Neuron (in vitro differentiated cells): ENCODE measurements around the gene KAT7.
"Not testable (repeated sequence)": the region's sequence is repeated elsewhere in the genome, so short reads cannot be mapped to it uniquely, and the experiment has no call there.

Source experiments
- H2AFZ ChIP-seq: one replicate; pipeline ENCODE4 v1.6.1; 2013; ENCODE audit warnings: low read depth, mild to moderate bottlenecking, inconsistent platforms, low read length, moderate library complexity
- H3K27me3 ChIP-seq: one replicate; pipeline ENCODE4 v1.6.1; 2013; ENCODE audit warnings: low read length; ENCODE audit not compliant: insufficient read depth
- H3K36me3 ChIP-seq: one replicate; pipeline ENCODE4 v1.6.1; 2013; ENCODE audit warnings: low read length; ENCODE audit not compliant: insufficient read depth
- H3K4me1 ChIP-seq: one replicate; pipeline ENCODE4 v1.6.1; 2013; ENCODE audit warnings: low read length; ENCODE audit not compliant: insufficient read depth
- H3K4me3 ChIP-seq: 2 replicates; pipeline ENCODE4 v1.5.1; 2013; ENCODE audit warnings: mild to moderate bottlenecking, low read length, moderate library complexity
- H3K9me3 ChIP-seq: one replicate; pipeline ENCODE4 v1.6.1; 2013; ENCODE audit warnings: low read length

The KAT7 gene

DNA sequence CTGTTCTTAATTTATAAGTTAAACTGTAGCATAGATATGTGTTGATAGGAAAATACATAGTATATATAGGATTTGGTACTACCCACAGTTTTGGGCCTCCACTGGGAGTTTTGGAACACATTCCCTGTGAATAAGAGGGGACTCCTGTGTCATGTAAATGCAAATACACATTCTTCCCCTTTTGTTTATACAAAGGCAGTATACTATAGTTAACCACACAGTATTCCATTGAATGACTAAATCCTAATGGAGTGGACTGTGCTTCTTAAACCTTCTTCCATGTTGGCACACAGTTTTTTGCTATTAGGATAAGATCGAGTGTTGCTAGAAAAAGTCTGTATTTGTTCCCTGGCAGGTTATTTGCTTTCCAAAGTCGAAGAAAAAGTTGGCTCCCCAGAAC lies 37.2 kb downstream of the KAT7 start:
- Histone ChIP-seq H3K9me3 (no peaks in the 10 kb centered on the region), H3K4me1 (no peaks in the 10 kb centered on the region), H2AFZ (no peak overlapping the region), H3K4me3 (no peak overlapping the region), H3K36me3 (peaks cover 92% of the 10 kb centered on the region), H3K27me3 (no peaks in the 10 kb centered on the region)

DNA sequence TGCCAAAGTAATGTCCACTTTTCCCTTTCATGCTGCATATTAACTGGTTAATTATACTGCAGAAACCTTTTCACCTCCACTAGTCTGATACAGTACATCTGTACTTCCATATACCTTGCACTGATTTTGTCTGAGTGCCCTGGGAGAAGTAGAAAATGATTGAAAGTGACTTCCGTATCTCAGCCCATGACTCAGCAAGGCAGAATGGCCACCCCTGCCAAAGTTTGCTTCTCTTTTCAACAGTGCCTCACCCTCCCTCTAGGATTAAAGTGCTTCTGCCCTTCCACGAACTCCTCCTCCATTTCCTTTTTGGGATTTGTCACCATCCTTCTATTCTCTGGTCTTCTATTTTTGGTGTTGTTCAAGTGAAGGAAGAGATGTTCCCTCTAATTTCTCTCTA lies 39.8 kb downstream of the KAT7 start:
- H2AFZ ChIP-seq, H3K9me3 ChIP-seq, H3K27me3 ChIP-seq, H3K4me1 ChIP-seq, H3K4me3 ChIP-seq: not testable (repeated sequence)
- peaks cover 74% of the 10 kb centered on the region for H3K36me3 ChIP-seq

DNA sequence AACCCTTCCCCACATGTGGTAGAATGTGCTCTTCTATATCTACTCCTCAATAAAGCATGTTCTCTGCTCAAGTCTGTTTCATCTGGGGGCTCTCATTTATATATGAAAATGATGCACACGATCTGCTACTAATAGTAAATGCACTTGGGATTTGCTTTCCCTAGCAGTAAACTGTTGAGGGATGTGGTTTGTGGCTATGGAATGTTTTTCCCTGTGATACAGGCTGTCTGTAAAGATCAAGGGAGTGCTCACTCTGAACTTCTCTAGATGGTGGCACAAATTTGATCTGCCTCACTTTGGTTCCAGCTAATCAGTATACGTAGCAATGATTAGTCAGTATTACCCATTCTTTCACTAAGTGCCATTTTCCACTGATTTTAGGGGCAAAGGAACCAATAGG lies 40.5 kb downstream of the KAT7 start:
- Histone ChIP-seq H3K4me1 (no peaks in the 10 kb centered on the region), H3K9me3 (no peaks in the 10 kb centered on the region), H2AFZ (no peak overlapping the region), H3K36me3 (peaks cover 74% of the 10 kb centered on the region), H3K4me3 (no peak overlapping the region), H3K27me3 (no peaks in the 10 kb centered on the region)

DNA sequence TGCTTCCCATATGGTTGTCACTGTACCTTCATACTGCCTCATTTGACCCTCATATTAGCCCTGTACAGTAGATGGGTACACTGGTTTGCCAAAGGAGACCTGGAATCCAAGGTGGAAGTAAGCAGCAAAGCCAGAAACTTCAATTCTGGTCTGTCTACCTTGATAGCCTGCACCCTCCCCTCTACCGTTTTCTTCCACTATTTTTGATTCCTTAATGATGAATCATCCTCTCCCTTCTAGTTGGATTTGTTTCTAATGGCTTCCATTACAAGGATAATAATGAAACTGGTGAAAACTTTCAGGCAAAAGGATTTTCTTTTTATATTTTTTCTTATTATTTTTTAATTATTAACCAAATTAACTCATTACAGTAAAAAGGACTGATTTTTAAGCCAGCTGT lies 42.1 kb downstream of the KAT7 start:
- no peaks in the 10 kb centered on the region for H3K4me1 ChIP-seq
- no peak overlapping the region for H3K4me3 ChIP-seq
- H3K36me3 ChIP-seq, result peaks cover 67% of the 10 kb centered on the region
- H2AFZ ChIP-seq, result no peak overlapping the region
- H3K27me3 ChIP-seq, result no peaks in the 10 kb centered on the region
- no peaks in the 10 kb centered on the region for H3K9me3 ChIP-seq

DNA sequence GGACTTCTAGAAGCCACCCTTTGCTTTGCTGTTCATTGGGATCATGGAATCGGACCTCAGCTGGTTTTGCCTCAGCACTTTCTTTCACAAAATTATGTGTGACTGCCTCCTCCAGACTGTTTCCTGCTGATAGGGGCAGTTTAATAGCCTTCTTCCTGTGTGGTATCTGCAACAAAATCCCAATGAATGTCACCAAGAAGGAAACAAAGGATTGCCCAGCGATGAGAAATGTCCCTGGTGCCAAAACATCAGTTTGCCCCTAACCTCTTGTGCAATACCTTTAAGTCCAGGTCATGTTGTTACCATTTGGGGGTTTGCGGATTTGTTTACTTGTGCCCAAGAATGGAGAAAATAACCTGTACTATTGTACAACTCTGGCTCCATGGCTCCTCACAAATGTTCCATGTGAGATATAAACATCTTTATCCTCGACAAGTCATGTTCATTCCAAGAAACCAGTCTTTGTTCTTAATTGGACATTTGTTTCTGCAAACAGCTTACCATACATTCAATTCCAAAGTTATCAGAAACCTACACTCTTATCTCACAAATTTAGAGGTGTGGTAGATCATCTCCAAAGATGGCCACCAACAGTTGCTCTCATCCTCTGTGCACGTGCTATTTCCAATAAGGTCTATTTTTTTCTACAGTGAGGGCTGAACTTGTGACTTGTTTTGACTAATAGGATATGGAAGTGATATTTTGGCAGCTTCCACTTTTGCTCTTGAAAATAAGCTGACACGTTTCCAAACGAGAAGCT lies 44.5 kb downstream of the KAT7 start:
- H3K4me3 ChIP-seq, result no peak overlapping the region
- H3K27me3 ChIP-seq, result no peaks in the 10 kb centered on the region
- H3K36me3 ChIP-seq, result peaks cover 43% of the 10 kb centered on the region
- no peaks in the 10 kb centered on the region for H3K9me3 ChIP-seq
- H2AFZ ChIP-seq, result no peak overlapping the region
- H3K4me1 ChIP-seq, result peaks cover 2% of the 10 kb centered on the region

DNA sequence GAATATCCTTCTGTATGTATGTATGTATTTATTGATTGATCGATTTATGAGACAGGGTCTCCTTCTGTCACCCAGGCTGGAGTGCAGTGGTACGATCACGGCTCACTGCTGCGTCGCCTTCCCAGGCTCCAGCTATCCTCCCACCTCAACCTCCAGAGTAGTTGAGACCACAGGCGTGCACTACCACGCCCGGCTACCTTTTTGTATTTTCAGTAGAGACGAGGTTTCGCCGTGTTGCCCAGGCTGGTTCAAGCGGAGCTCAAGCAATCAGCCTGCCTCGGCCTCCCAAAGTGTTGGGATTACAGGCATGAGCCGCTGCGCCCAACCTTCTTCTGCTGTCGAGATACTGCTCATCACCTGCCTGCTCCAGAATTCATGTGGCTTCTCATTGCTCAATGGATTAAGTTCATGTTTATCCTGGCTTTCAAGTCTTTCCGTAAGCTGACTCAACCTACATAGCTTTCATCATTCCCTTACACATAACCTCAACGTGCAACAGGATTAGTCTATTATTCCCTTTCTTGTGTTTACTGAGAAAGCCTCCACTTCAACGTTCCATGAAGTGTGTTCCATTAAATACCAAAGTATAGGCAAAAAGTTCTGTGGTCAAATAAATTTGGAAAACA lies 45.8 kb downstream of the KAT7 start:
- Histone ChIP-seq H3K27me3 (no peaks in the 10 kb centered on the region), H3K4me1 (peaks cover 2% of the 10 kb centered on the region), H3K4me3 (no peak overlapping the region), H2AFZ (no peak overlapping the region), H3K36me3 (peaks cover 32% of the 10 kb centered on the region), H3K9me3 (no peaks in the 10 kb centered on the region)

DNA sequence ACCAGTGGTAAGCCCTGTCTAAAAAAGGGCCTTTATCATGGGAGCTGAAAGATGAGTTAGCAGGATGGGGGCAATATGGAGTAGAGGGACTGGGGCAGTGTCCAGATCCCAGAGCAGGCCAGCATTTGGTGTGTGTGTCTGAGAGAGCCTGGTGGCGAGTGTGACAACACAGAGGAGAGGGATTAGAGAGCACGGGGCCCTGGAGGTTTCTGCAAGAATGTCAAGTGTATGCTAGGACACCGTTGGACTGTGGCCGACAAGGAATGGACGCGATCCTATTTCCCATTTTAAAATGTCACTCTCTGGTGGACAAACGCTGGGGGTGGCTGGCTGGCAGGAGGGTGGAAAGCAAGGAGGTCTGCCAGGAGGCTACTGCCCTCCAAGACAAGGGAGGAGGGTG lies 47.0 kb downstream of the KAT7 start:
- Histone ChIP-seq H3K27me3 (no peaks in the 10 kb centered on the region), H3K4me1 (peaks cover 2% of the 10 kb centered on the region), H3K4me3 (no peak overlapping the region), H3K36me3 (peaks cover 25% of the 10 kb centered on the region), H3K9me3 (no peaks in the 10 kb centered on the region), H2AFZ (no peak overlapping the region)

DNA sequence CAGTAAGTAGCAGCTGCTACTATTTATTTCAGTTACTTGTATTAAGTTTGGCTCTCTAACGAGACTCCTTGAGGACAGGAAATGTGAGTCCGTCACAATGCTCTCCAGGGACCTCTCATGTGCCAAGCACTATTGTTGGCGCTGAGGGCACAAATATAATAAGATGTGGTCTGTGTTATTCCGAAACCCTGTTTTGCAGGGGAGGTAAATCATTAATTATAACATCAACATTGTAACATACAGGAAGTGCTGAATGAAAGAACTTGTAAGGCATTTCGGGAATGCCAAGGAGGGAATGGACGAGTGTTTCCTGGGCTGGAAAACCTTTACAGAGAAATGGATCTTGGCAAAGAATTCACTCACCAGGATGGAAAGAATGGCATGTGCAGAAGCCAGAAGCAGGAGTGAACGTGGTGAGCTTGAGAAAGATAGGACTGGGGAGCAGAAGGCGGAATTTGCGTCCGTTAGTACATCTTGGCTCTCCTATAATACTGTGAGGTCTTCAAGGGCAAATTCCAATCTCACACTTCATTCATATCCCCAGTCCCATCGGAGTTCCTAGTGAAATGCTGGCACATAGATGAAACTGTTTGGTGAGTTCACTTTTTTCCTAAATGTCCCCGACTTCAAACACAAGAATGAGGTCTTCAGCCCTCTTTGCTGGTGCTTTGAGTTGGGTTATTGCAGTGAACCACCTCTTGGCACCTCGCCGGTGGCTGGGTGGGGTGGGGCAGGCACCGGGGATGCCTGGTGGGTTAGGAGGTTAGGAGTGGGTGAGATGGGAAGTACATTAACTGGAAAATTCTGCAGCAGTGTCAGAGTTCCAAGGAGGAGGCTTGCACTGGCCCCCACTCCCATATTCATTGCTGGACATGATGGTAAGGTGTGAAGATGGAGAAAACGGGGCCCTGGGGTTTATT lies 47.9 kb downstream of the KAT7 start:
- Histone ChIP-seq H2AFZ (no peak overlapping the region), H3K27me3 (no peaks in the 10 kb centered on the region), H3K36me3 (peaks cover 19% of the 10 kb centered on the region)

DNA sequence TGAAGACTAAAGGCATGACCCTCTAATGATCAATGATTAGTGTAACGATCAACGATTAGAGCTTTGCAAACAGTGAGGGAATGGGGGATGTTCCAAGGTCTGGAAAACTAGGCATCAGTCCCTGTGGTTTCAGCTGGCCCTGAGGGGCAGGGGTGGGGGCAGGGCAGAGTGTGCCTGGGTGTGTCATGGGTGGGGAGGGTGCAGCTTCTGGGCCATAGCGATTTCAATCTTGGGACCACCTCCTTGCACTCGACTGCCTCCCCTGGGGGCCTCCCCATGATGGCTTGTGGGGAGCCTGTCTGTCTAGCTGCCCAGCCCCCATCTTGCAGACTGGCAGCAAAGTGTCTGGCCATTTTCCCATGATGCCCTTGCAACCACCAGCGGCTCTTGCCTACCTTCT lies 51.0 kb downstream of the KAT7 start:
- no peak overlapping the region for H3K4me3 ChIP-seq
- H2AFZ ChIP-seq, result no peak overlapping the region
- H3K27me3 ChIP-seq, result no peaks in the 10 kb centered on the region
- H3K36me3 ChIP-seq, result peaks cover 5% of the 10 kb centered on the region
- H3K9me3 ChIP-seq, result no peaks in the 10 kb centered on the region
- H3K4me1 ChIP-seq, result peaks cover 2% of the 10 kb centered on the region

More for the DNA sequence above, 47.9 kb downstream of the KAT7 start:
- no peak overlapping the region for H3K4me3 ChIP-seq
- no peaks in the 10 kb centered on the region for H3K9me3 ChIP-seq
- H3K4me1 ChIP-seq, result peaks cover 2% of the 10 kb centered on the region

DNA sequence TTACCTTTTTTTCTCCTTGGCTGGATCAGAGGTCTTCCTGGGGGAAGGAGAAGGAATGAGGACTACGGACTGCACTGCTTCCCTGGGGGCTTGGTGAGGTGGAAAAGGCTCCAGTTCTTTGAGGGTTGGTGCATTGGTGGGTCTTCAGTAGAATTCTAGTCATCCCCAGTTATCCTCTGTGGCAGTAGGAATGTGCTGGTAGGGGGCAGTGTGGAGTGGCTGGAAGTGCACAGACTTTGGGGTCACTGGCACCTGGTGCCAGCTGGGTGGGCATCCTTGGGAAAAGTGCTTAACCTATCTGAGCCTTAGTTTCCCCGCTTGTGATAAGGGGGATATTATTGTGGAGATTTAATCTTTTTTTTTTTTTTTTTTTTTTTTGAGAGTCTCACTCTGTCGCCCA lies 53.1 kb downstream of the KAT7 start:
- H3K4me1 ChIP-seq, result peaks cover 6% of the 10 kb centered on the region
- no peaks in the 10 kb centered on the region for H3K36me3 ChIP-seq
- H2AFZ ChIP-seq, result no peak overlapping the region
- H3K27me3 ChIP-seq, result no peaks in the 10 kb centered on the region
- H3K4me3 ChIP-seq, result no peak overlapping the region
- H3K9me3 ChIP-seq, result no peaks in the 10 kb centered on the region

DNA sequence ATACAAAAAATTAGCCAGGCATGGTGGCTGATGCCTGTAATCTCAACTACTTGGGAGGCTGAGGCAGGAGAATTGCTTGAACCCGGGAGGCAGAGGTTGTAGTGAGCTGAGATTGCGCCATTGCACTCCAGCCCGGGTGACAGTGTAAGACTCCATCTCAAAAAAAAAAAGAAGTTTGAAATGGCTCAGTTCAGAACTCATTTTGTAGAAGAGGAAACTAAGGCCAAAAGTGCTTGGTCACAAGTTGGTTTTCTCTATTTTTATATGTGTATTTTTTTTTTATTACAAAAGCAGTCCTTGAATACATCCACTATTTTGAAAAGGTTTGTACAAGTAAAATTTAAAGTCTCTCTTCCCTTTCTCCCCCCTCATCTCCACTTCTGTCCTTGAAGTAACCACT lies 53.9 kb downstream of the KAT7 start:
- no peak overlapping the region for H3K4me3 ChIP-seq
- no peaks in the 10 kb centered on the region for H3K36me3 ChIP-seq
- no peaks in the 10 kb centered on the region for H3K27me3 ChIP-seq
- no peaks in the 10 kb centered on the region for H3K9me3 ChIP-seq
- H2AFZ ChIP-seq, result no peak overlapping the region
- peaks cover 6% of the 10 kb centered on the region for H3K4me1 ChIP-seq

DNA sequence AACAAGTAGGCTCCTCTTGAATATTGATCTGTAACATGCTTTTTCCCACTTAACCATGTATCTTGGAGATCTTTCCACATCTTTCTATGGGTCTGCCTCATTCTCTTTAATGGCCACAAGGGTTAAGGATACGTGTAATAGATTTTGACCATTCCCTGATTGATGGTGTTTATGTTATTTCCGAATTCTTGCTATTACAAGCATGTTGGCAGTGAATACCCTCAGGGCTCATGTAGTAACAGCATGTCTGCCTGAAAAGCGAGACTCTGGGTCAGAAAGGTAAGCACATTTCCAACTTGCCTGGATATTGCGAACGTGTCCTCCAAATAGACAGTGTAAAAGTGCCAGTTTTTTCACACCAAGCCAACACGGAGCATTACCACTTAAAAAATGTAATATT lies 54.4 kb downstream of the KAT7 start:
- peaks cover 6% of the 10 kb centered on the region for H3K4me1 ChIP-seq
- no peaks in the 10 kb centered on the region for H3K9me3 ChIP-seq
- no peak overlapping the region for H2AFZ ChIP-seq
- H3K4me3 ChIP-seq, result no peak overlapping the region
- no peaks in the 10 kb centered on the region for H3K36me3 ChIP-seq
- H3K27me3 ChIP-seq, result no peaks in the 10 kb centered on the region

DNA sequence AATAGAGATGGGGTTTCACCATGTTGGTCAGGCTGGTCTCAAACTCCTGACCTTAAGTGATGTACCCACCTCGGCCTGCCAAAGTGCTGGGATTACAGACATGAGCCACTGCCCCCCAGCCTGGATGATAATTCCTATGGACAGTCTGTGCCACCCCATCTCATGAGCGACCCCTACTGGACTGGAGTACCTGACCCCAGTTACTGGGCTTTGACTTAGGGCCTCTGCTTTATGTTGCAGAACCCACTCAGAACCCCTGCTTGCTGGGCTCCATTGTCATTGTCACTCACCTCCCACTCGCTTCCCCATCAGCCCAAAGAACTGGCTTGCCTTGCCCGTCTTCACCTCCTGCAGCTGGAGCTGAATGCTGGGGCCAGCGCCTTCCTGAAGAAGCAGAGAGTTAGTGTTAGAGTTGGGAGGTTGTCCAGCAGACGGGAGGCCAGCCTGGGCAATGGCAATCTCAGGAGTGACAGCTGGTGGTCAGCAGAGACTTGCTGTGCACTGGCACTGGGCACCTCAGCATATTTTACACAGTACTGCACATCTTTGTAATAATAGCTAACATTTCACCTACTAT lies 55.4 kb downstream of the KAT7 start:
- Histone ChIP-seq H3K36me3 (no peaks in the 10 kb centered on the region), H3K9me3 (no peaks in the 10 kb centered on the region), H2AFZ (no peak overlapping the region), H3K4me1 (peaks cover 6% of the 10 kb centered on the region), H3K27me3 (no peaks in the 10 kb centered on the region), H3K4me3 (no peak overlapping the region)
